GM18909 (cell line): Measurements from ENCODE around the gene SPATA2L.
"Not testable (repeated sequence)": the region's sequence is repeated elsewhere in the genome, so short reads cannot be mapped to it uniquely, and the experiment has no call there.

Source experiments
- ATAC-seq: cut with Tn5 transposase; IDR thresholded peaks from one replicate; pipeline ENCODE4 v1.9.1; 2021; ENCODE audit warnings: mild to moderate bottlenecking; ENCODE audit not compliant: unreplicated experiment, poor library complexity

Gene SPATA2L

DNA sequence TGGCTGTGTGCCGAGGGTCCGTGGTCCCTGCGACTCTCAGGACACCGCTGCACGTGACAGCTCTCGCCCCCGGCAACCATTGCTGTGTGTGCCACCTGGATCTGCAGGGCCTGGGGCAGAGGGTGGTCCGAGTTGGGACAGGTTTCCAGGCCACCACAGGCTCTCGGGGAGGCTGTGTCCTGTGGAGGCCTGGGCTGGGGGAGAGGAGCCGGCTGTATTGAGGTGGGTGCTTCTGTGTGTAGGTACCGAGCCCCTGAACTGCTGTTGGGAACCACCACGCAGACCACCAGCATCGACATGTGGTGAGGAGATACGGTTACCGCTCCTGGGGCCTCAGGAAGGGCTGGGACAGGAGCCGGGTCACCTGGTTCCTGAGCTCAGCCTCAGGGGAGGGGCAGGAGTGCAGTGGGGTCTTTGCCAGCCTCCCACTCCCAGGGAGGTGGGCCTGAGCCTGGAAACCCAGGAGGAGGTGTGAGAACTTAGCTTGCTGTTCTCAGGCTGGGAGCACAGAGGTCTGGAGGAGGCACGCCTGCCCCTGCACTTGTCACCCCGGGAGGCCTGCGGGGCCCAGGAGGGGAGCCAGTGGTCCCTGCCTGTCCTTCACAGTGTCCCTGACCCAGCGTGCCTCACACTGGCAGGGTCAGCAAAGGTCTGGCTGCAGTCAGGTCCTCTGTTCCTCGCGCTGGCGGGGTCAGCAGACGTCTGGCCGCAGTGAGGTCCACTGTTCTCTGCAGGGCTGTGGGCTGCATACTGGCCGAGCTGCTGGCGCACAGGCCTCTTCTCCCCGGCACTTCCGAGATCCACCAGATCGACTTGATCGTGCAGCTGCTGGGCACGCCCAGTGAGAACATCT lies 7.3 kb downstream of the SPATA2L start:
- no peak for ATAC-seq

DNA sequence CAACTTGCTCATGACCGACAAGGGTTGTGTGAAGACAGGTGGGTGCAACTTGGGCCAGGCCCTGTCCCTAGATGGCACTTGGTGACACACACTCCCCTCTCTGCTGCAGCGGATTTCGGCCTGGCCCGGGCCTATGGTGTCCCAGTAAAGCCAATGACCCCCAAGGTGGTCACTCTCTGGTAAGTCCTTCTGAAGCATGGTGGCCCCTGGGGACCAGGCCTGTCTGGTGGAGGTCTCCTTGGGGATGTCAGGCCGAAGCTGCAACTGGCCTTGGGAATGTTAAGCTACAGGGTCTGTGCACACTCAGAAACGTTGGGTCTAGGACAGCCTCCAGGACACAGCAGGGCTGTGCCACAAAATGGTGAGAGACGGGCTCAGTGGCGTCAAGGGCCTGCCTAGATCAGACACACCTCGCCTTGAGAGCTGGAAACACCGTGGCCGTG lies 8.2 kb downstream of the SPATA2L start:
- ATAC-seq, result no peak

DNA sequence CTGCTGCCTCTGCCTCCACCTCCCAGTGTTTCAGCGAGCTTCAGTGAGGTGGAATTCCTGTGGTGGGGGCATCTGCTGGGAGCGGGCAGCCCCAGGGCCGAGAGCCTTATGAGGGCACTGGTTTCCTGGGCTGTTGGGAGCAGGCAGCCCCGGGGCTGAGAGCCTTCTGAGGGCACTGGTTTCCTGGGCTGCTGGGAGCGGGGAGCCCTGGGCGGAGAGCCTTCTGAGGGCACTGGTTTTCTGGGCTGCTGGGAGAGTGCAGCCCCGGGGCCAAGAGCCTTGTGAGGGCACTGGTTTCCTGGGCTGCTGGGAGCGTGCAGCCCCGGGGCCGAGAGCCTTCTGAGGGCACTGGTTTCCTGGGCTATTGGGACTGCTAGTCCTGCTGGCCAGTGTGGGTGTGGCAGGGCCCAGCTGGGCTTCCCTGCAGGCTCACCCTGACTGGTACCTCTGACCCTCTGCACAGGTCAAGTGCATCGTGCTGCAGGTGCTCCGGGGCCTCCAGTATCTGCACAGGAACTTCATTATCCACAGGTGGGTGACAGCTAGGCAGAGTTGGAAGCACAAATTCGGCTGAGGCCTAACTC lies 9.4 kb downstream of the SPATA2L start:
- no peak for ATAC-seq

DNA sequence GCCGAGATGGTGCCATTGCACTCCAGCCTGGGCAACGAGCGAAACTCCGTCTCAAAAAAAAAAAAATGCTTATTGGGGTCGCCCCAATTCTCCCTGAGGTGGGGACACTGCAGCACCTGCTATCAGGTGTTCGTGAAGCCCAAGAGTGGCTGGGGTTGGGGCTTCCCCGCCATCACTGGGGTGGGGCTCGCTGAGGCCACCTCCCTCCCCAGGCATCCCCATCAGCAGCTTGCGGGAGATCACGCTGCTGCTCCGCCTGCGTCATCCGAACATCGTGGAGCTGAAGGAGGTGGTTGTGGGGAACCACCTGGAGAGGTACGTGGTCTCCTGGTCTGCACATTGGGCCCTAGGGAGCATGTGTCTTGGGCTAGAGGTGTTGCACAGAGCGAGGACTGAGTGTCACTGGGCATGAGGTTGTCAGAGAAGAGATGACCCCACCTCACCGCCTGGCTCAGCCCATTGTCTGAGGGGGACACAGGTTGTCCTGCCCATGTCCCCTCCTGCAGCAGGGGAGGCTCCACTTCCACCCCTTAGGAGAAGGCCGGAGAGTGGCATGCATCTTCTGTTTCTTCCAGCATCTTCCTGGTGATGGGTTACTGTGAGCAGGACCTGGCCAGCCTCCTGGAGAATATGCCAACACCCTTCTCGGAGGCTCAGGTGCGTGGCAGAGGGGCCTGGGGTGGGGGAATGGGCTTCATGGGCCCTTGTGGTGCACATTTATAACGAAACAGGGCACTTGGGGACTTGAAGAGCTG lies 10.1 kb downstream of the SPATA2L start:
- ATAC-seq, result no peak

DNA sequence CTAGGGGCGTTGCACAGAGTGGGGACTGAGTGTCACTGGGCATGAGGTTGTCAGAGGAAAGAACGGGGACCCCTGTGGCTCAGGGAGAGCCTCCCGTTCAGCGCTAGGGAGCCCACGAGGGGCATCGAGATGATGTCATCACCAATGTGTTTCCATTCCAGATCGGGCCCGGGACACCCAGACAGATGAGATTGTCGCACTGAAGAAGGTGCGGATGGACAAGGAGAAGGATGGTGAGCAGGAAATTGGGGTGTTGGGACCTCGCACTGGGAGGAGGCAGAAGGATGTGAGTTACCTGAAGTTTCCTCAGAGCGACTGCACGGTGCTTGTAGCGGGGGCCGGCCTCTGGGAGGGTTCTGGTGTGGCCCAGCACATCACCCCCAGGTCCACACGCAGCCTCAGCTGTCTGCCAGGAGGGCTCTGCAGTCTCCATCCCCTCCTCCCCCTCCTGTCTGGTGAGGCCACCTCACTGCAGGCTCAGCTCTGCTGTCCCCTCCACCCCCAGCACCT lies 11.1 kb downstream of the SPATA2L start:
- no peak for ATAC-seq

DNA sequence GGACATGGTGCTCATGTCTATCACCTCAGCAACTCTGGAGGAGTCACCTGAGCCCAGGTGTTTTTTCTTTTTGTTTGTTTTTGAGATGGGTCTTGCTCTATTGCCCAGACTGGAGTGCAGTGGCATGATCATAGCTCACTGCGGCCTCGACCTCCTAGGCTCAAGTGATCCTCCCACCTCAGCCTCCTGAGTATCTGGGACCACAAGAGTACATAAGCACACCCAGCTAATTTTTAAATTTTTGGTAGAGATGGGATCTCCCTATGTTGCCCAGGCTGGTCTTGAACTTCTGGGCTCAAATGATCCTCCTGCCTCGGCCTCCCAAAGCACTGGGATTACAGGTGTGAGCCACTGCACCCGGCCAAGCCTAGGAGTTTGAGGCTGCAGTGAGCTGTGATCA lies 11.9 kb downstream of the SPATA2L start:
- not testable (repeated sequence) for ATAC-seq

DNA sequence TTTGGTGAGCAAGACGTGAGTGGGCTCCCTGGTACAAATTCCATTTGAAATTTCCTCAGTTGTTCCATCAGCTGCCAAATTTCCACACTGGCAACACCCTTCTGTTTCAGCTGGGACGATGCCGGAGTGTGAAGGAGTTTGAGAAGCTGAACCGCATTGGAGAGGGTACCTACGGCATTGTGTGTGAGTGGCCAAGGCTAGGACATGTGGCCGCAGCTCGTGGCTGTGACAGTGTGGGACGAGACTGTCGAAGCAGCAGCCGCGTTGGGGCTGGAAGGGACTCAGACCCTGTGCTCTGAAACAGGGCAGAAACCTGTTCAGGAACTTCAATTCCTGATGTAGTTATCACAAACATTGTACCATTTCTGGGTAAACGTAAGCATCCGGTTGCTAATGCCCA lies 12.4 kb downstream of the SPATA2L start:
- ATAC-seq, result no peak

DNA sequence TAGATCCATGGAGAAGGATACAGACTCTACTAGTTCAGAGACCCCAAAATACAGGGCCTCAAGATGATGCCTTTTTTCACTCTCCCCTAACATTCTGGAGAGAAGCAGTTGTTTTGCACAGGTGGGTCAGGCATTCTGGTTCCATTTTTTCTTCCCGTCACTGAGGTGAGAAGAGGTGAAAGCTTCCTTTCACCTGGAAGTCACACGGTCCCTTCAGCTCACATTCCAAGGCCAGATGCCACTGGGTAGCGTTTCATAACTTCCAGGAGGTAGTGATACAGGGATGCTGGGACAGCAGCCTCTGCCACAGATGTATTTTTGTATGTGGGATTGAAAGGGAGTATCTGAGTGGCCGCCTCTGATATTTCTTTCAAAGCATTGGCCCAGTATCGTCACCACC lies 13.1 kb downstream of the SPATA2L start:
- no peak for ATAC-seq

DNA sequence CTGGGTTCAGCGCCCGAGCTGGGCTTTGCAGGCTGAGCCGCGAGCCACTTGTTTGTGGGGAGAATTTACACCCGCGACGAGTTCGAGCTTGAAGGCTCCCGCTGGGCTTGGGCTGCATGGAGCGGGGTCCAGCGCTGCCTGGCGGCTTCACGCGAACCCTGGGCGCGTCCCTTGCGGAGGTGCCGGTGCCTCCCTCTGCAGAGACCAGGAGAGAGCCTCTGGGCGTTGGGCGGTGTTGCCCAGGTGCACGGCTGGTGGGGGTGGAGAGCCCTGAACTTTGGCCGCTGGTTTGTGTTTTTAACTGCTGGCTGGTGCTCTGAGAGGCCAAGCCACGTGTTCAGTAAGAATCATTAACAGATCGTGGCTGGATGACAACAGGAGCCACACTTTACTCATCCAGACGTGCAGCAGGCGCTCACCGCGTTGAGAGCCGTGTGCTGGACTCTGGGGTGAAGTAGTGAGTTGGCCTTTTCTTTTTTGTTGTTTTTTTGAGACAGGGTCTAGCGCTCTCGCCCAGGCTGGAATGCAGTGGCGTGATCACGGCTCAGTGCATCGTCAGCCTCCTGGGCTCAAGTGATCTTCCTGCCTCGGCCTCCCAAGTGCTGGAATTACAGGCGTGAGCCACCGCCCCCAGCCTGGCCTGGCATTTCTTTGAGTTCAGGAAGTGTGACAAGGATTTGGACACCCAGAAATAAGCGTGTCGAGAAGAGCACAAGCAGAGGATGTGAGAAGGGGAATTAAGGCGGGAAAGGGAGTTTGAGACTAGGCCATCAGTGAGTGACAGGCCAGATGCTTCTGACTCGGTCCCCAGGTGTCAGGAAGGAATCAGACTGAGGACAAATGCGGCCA lies 14.2 kb downstream of the SPATA2L start:
- peak; percentile 60 for ATAC-seq

DNA sequence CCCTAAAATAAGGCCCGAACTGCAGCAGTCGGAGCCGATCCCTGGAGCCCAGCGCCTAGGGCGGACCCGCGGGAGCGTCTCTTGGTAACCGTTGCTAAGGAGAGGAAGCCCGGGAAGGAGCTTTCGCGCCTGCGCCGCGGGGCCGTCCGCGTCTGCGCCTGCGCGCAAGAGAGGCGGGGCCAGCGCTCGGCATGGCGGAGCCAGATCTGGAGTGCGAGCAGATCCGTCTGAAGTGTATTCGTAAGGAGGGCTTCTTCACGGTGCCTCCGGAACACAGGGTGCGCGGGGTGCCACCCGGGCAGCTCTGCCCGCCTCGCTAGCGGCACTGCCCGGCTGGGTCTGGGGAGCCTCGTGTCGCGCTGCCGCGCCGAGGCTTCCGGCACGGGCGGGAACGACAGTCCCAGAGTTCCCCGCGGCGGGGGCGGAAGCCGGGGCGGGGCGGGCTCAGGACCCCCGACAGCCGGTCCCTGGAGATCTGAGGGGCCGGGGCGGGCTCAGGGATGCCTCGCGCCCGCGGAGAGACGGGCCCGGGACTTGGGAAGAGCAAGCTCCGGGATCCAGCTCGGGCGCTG lies 14.9 kb downstream of the SPATA2L start, which contains the start of gene CDK10:
Gene CDK10, plus strand, starts transcription at position 170 of the 572 bp plus-strand sequence. Its CDS starts 22 bp downstream, at position 192.
- ATAC-seq, result peak; percentile 83

DNA sequence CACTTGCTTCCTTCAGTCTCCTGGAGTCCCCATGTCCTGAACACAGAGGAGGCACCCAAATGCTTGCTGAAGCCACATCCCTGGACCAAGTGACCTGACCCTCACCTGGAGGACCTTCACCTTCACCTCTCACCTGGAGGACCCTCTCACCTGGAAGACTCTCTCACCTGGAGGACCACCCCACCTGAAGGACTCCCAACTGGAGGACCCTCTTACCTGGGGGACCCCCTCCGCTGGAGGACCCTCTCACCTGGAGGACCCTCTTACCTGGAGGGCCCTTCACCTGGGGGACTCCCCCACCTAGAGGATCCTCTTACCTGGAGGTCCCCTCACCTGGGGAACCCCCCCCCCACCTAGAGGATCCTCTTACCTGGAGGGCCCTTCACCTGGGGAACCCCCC lies 15.6 kb downstream of the SPATA2L start:
- no peak for ATAC-seq

DNA sequence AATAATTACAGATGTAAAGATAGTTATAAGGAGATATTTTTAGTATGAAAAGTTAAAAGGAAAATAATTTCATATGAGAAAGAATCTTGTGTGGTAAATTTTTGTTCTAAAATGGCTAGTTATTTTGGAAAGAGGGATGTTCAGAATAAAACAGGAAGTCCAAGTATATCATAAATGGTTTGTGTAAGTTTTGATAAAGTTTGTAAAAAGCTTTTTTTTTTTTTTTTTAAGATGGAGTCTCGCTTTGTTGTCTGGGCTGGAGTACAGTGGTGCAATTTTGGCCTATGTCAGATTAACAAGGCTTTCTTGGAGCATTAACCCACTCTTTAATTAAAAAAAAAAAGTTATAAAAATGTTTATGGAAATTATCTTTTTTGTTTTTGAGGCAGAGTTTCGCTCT lies 23.2 kb downstream of the SPATA2L start:
- ATAC-seq, result no peak

DNA sequence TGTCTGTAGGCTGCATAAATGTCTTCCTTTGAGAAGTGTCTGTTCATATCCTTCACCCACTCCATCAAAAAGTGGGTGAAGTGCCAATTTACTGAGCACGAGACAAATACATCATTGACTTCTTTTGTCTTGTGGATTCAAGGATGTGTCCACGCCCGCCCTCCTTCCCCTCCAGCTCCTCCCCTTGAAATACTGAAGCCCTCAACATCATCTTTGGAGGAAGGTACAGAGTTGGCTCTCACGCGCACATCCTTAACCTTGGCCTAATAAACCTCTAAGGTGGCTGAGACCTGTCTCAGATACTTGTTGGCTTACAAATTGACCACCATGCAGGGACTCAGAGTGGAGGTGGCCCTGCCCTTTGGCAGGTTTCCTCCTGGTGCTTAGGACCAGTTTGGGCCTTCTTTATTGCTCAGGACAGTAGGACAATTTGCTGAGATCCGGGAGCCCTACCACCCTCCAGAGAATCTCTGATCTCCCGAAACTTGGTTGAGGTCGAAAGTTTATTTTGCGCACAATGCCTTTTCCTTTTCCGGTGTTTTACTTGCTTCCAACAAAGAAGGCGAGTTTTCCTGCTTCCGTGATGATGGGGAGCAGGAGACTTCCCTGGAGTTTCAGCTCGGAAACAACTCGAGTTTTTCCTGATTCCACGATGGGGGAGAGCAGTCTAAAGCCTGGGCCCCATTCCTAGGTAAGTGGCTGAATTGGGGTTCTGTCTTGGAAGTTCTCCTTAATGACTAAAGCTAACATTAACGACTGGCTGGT lies 29.1 kb downstream of the SPATA2L start:
- ATAC-seq, result no peak

DNA sequence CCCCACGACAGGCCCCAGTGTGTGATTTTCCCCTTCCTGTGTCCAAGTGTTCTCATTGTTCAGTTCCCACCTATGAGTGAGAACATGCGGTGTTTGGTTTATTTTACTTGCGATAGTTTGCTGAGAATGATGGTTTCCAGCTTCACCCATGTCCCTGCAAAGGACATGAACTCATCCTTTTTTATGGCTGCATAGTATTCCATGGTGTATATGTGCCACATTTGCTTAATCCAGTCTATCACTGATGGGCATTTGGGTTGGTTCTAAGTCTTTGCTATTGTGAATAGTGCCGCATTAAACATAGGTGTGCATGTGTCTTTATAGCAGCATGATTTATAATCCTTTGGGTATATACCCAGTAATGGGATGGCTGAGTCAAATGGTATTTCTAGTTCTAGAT lies 29.9 kb downstream of the SPATA2L start:
- not testable (repeated sequence) for ATAC-seq

DNA sequence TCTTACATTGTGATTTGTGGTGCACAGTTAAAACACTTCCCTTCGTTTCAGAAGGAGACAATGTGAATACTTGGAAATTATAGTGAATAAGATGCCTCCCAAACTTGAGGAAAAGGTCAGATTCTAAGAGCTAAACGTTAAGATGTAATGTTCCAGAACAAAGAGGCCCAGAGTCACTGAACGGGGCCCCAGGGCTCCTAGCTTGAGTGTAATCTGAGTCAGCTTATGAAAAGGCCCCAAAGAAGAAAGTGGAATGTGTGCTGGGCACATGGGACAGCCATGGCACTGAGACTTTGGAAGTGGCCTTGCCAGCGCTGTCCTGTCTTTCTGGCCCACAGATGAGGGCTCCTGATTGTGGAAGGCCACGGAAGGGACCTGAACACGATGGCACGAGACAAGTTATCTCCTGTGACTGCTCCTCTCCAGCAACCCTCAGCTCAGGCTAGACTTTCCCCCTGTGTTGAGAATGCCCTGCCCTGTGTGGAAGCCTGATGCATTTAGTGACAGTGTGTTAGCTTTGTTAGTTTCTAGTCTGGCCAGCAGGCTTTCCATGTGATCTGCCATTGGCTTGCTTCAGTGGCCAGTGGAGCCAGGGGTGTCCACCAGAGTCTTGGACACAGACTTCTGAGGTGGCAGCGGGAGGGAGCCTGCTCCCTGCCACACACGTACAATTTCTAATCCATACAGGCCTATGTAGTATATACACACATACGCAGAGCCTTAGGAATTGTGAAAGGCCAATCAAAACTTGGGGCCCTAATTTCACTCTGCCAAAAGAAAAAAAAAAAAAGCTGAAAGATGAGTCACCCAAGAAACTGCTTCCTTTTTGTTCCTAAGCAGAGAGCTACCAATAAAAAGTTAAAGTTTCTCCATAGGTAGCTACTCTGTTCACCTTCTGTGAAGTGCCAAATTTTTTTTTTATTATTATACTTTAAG lies 30.7 kb downstream of the SPATA2L start:
- ATAC-seq, result no peak

DNA sequence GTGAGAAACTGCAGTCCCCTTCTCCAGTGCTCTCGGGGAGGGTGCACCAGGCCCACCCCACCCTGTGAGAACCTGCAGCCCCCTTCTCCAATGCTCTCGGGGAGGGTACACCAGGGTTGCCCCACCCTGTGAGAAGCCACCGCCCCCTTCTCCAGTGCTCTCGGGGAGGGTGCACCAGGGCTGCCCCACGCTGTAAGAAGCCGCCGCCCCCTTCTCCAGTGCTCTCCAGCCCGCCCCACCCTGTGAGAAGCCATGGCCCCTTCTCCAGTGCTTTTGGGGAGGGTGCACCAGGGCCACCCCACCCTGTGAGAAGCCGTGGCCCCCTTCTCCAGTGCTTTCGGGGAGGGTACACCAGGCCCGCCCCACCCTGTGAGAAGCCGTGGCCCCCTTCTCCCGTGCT lies 31.8 kb downstream of the SPATA2L start:
- ATAC-seq, result no peak

DNA sequence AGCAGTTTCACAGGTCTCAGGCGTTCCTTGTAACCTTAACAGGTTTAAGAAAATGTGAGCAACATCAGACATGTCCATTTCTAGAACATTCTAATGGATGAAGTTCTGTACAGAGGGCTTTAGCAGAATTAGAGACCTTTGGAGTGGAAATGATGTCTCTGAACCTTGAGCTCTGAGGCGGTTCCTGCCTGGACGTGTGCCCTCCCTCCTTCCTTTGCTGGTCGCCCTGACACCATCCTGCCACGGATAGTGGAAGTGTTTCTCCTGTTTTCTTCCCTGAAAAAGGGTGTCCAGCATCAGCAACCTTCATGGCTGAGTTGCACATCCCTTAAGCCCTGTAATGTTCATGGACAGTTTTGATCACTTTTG lies 32.7 kb downstream of the SPATA2L start:
- ATAC-seq, result no peak

DNA sequence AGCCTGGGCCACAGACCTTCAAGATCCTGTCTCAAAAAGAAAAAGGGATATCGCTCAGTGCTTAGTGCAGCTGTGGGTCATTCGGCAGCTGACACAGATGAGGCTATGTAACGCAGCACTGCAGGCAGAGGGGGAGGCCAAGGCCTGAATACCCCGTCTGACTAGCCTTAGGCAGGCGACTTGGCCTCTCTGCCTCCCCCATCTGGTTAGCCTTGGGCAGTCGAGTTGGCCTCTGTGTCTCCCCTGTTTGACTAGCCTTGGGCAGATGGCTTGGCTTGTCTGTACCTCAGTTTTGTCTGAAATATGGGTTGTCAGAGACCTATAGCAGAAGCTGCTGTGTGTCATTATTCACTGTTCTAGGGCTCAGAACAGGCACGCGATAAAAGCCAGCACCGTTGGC lies 33.9 kb downstream of the SPATA2L start:
- ATAC-seq, result no peak
